T-helper 1 cell treated with Interleukin-12 subunit alpha and Interleukin-12 subunit beta and Interleukin-4 antibody, amounts not matched to agents 30 μg/mL and 1 μg/mL, for 36 hours (primary cell): Measurements from ENCODE around the gene HTR3C.
A peak's percentile ranks its signal among the peaks of the same experiment; 100 is the strongest.
"Not testable (repeated sequence)": the region's sequence is repeated elsewhere in the genome, so short reads cannot be mapped to it uniquely, and the experiment has no call there.

Source experiments
- H3K27ac Mint-ChIP-seq: one replicate; pipeline ENCODE4 v1.8.0; 2021; ENCODE audit warnings: mild to moderate bottlenecking, mixed read lengths
- H3K27me3 Mint-ChIP-seq: one replicate; pipeline ENCODE4 v1.8.0; 2021; ENCODE audit warnings: low read depth, mixed read lengths
- H3K36me3 Mint-ChIP-seq: one replicate; pipeline ENCODE4 v1.8.0; 2021; ENCODE audit warnings: low read depth, mixed read lengths
- H3K4me1 Mint-ChIP-seq: one replicate; pipeline ENCODE4 v1.8.0; 2021; ENCODE audit warnings: low read depth, mixed read lengths
- H3K4me3 Mint-ChIP-seq: one replicate; pipeline ENCODE4 v1.8.0; 2021; ENCODE audit warnings: mild to moderate bottlenecking, moderate library complexity, mixed read lengths
- H3K9me3 Mint-ChIP-seq: one replicate; pipeline ENCODE4 v1.8.0; 2021; ENCODE audit warnings: mixed read lengths

The HTR3C gene

DNA sequence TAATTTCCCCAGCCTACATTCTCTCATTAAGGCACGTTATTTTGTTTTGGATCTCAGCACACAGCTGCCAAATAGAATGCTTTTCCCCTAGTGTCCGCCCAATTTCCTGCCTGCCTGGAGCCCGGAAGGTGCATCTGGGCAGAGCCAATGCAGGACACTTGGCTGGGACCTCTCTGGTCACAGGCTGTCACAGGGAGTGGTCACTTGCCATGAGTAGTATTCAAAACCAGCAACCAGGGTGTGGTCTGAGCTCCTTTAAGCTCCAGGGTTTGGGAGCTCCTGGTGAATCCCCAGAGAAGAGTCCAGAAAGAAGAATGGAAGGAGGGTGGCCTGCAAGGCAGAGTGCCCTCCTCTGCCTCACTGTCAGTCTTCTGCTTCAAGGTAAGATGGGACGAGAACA, at the start of gene HTR3C:
TSS of gene HTR3C (plus strand) at position 281 of the 400 bp plus-strand sequence. CDS start at position 315, 34 bp downstream.
- Mint-ChIP-seq H3K27me3 (peaks cover 6% of the 10 kb centered on the region), H3K27ac (no peak within 1 kb of the TSS), H3K36me3 (no peaks in the 10 kb centered on the region), H3K9me3 (no peaks in the 10 kb centered on the region), H3K4me3 (no peak within 1 kb of the TSS), H3K4me1 (no peaks in the 10 kb centered on the region)

DNA sequence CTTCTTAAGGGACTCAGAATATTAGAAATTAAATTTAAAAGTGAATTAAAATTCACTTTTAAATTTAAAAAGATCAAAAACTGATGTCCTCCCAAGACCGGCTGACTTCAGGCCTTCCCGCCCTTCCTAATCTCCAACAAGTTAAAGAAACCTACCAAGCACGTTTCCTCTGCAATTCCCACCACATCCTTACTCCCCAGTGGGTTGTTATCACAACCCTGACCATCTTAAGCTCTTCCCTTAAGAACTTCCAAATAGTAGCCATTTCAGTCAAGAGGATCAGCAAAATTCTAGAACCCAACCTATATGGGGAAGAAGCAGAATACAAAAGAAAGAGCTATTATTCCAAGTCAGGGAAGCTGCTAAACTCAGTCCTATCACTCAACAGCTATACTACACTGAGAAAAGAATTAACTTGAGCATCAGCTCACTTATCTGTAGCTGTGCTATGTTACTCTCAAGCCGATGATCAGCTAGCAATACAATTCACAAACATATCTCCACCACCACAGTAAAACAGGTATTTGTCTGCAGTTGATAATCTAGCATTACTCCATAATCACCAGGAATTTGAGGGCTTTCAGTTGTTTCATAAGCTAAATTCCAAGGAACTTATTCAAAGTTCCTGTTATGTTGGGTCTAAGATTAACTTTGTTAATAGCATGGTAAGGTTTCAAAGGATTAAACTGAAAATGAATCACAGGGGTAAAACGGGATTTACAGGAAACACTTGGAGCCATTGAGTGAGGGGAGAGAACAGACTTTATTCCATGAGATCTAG, 49.5 kb upstream of the HTR3C start:
- no peak overlapping the region for H3K4me3 Mint-ChIP-seq
- H3K27me3 Mint-ChIP-seq = no peaks in the 10 kb centered on the region
- no peaks in the 10 kb centered on the region for H3K9me3 Mint-ChIP-seq
- peaks cover 11% of the 10 kb centered on the region for H3K36me3 Mint-ChIP-seq
- H3K4me1 Mint-ChIP-seq = peaks cover 8% of the 10 kb centered on the region
- H3K27ac Mint-ChIP-seq = no peak overlapping the region

- H3K36me3 Mint-ChIP-seq = peaks cover 11% of the 10 kb centered on the region
- H3K4me1 Mint-ChIP-seq = peaks cover 8% of the 10 kb centered on the region
- H3K9me3 Mint-ChIP-seq = no peaks in the 10 kb centered on the region
- no peak overlapping the region for H3K4me3 Mint-ChIP-seq
- no peaks in the 10 kb centered on the region for H3K27me3 Mint-ChIP-seq
- H3K27ac Mint-ChIP-seq = no peak overlapping the region
Measured at GRCh38 chr3:184004476-184004875, 48.4 kb upstream of the HTR3C start.

DNA sequence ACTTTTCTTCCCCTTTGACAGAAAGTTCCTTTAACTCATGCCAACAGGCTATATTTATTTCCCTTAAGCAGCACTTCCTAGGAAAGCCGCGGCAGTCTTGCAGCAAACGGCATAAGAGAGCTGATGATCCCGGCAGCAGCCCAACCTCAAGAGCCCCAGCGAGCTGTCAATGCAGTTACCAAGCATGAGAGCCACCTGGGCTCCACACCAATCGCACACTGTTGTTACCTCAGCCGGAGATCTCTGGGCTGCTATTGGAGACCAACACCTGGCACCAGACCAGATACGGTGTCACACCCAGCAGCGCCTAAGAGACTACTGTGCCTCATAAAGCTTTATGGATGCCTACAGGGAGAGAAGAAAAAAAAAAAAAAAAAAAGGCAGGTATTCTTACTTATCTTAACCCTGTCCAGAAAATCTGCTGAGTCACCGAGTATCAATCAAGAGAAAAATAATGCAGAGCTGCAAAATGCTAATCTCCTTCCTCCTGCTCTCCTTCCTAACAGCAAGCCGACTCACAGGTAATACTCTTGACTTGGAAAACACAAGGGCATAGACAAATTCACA, 46.8 kb upstream of the HTR3C start:
- Mint-ChIP-seq H3K36me3 (peaks cover 12% of the 10 kb centered on the region), H3K27ac (no peak overlapping the region), H3K9me3 (no peaks in the 10 kb centered on the region), H3K4me3 (no peak overlapping the region), H3K27me3 (no peaks in the 10 kb centered on the region), H3K4me1 (peaks cover 8% of the 10 kb centered on the region)

GRCh38 chr3:184007143-184007813, 45.6 kb upstream of the HTR3C start:
- peaks cover 13% of the 10 kb centered on the region for H3K36me3 Mint-ChIP-seq
- H3K27ac Mint-ChIP-seq, H3K9me3 Mint-ChIP-seq, H3K27me3 Mint-ChIP-seq, H3K4me3 Mint-ChIP-seq, H3K4me1 Mint-ChIP-seq: not testable (repeated sequence)

- H3K27me3 Mint-ChIP-seq = no peaks in the 10 kb centered on the region
- H3K9me3 Mint-ChIP-seq = no peaks in the 10 kb centered on the region
- H3K4me3 Mint-ChIP-seq = no peak overlapping the region
- peaks cover 8% of the 10 kb centered on the region for H3K4me1 Mint-ChIP-seq
- no peak overlapping the region for H3K27ac Mint-ChIP-seq
- H3K36me3 Mint-ChIP-seq = peaks cover 14% of the 10 kb centered on the region
Measured at GRCh38 chr3:184008161-184008560, 44.7 kb upstream of the HTR3C start.

GRCh38 chr3:184011230-184011876, 41.5 kb upstream of the HTR3C start:
- Mint-ChIP-seq H3K4me1 (peaks cover 7% of the 10 kb centered on the region), H3K4me3 (no peak overlapping the region), H3K27me3 (no peaks in the 10 kb centered on the region), H3K36me3 (peaks cover 16% of the 10 kb centered on the region), H3K9me3 (no peaks in the 10 kb centered on the region), H3K27ac (no peak overlapping the region)

DNA sequence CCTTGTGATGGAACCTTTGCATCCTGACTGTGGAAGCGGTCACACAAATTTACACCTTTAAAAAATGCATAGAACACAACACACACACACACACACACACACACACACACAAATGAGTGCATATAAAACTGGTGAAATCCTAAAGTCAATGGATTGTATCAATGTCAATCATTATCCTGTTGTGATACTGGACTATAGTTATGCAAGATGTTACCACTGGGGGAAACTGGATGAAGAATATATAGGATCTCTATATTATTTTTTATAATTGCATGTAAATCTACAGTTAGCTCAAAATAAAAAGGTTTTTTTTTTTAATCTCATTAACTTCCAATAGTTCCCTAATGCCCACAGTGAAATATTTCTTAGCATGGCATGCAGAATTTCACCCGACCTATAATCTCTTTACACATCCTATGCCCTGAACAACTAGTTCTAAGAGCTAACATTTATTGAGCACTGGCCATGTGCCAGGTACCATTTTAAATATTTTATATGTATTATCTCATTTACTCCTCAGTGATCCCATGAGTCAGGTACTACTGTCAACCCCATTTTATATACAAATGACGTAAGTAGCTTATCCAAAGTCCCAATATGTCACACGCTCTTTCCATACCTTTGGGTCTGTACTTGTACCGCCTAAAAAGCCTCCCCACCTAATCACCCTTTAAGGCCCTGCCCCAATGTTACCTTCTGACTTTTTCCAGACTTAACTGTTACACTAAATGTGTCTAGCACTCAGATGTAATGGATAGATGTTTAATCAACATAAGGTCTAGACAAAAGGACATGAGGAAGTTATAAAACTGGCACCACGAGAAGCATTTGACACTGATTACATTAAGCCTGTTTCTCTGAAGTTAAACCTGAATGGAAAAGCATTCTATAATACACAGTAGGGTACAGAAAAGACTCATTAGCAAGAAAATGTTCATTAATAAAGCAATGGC, 40.6 kb upstream of the HTR3C start:
- Mint-ChIP-seq H3K27ac (no peak overlapping the region), H3K36me3 (peaks cover 12% of the 10 kb centered on the region), H3K4me1 (peaks cover 13% of the 10 kb centered on the region), H3K27me3 (no peaks in the 10 kb centered on the region), H3K4me3 (no peak overlapping the region), H3K9me3 (no peaks in the 10 kb centered on the region)

GRCh38 chr3:184015381-184016019, 37.3 kb upstream of the HTR3C start:
- H3K4me3 Mint-ChIP-seq = peak overlapping the region; percentile 54
- H3K27ac Mint-ChIP-seq = no peak overlapping the region
- H3K4me1 Mint-ChIP-seq = peaks cover 17% of the 10 kb centered on the region
- peaks cover 4% of the 10 kb centered on the region for H3K27me3 Mint-ChIP-seq
- H3K9me3 Mint-ChIP-seq = no peaks in the 10 kb centered on the region
- H3K36me3 Mint-ChIP-seq = peaks cover 12% of the 10 kb centered on the region

GRCh38 chr3:184016169-184016570, 36.7 kb upstream of the HTR3C start:
- Mint-ChIP-seq H3K9me3 (no peaks in the 10 kb centered on the region), H3K4me1 (peaks cover 17% of the 10 kb centered on the region), H3K4me3 (peak overlapping the region; percentile 54), H3K27ac (no peak overlapping the region), H3K36me3 (peaks cover 9% of the 10 kb centered on the region), H3K27me3 (peaks cover 4% of the 10 kb centered on the region)

- Mint-ChIP-seq H3K4me3 (peak overlapping the region; percentile 99), H3K9me3 (no peaks in the 10 kb centered on the region), H3K36me3 (peaks cover 9% of the 10 kb centered on the region), H3K4me1 (peaks cover 18% of the 10 kb centered on the region), H3K27ac (peak overlapping the region; percentile 86), H3K27me3 (peaks cover 4% of the 10 kb centered on the region)
Measured at GRCh38 chr3:184016811-184017671, 35.8 kb upstream of the HTR3C start.

GRCh38 chr3:184017672-184018423, 35.0 kb upstream of the HTR3C start, which contains the start of gene ABCC5:
TSS of gene ABCC5 (minus strand) at chr3:184017884. CDS start at chr3:184014392, 3,492 bp downstream.
- H3K4me1 Mint-ChIP-seq = peaks cover 20% of the 10 kb centered on the region
- H3K27me3 Mint-ChIP-seq = peaks cover 4% of the 10 kb centered on the region
- H3K4me3 Mint-ChIP-seq = peak within 1 kb of the TSS; percentile 99
- H3K27ac Mint-ChIP-seq = peak within 1 kb of the TSS; percentile 86
- H3K9me3 Mint-ChIP-seq = no peaks in the 10 kb centered on the region
- H3K36me3 Mint-ChIP-seq = peaks cover 8% of the 10 kb centered on the region
